Measurements from ENCODE around the gene CD244.

DNA sequence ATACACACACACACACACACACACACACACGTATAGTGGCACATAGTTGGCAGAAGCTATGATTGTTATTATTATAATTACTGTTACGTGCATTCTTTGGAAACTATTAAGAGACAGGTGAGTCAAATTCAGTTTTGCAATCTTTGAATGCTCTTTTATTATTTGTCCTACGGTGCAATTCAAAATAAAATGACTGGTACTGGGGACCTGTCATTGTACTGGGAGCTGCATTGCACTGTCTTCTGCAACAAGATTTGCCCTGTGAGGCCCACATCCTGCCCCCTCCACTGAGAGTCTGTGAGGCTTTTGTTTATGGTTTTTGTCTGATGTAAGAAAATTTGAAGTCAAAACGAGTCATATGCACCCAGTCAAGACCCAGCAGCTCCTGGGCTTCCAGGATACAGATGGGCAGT, 64.8 kb downstream of the CD244 start:
- TF ChIP-seq CTCF (conservative IDR thresholded peaks at IDR 0.05; ENCODE audit: low read length) = no peak
- no peak for TF ChIP-seq EZH2phosphoT487 (IDR thresholded peaks at IDR 0.05; ENCODE audit: borderline replicate concordance, low read depth, low read length)
